Upper lobe of left lung (tissue), 6 donors: ENCODE measurements around the gene EYS. TPM values are rescaled to one million over a fixed set of nuclear protein-coding genes. Genes with fewer than 3 reads are reported as not detected.

Experiments used
- ATAC-seq, 2 donors: fragments of 200-7000 bp; cut with Tn5 transposase; one replicate each; pipeline ENCODE4 v1.9.1; 2022; ENCODE audit warnings: mild to moderate bottlenecking in 2 of 2, moderate library complexity in 2 of 2; ENCODE audit not compliant: low FRiP score in 2 of 2
- DNase-seq, 2 donors: peaks; one replicate each; pipeline ENCODE4 v3.0.0-alpha.2; 2019 to 2020
- H3K27ac ChIP-seq, 4 donors: fragments of 200-600 bp; sonication (generic); one replicate each; pipeline ENCODE4 v1.5.1; 2016 to 2019
- H3K27me3 ChIP-seq, 4 donors: fragments of 200-600 bp; sonication (generic); one replicate each; pipeline ENCODE4 v1.5.1; 2017 to 2019
- H3K36me3 ChIP-seq, 4 donors: fragments of 200-600 bp; sonication (generic); one replicate each; pipeline ENCODE4 v1.5.1; 2016 to 2019
- H3K4me1 ChIP-seq, 4 donors: fragments of 200-600 bp; sonication (generic); one replicate each; pipeline ENCODE4 v1.5.1; 2018 to 2019
- H3K4me3 ChIP-seq, 4 donors: fragments of 200-600 bp; sonication (generic); one replicate each; pipeline ENCODE4 v1.5.1; 2017 to 2019; ENCODE audit warnings: mild to moderate bottlenecking in 2 of 4, moderate library complexity in 1 of 4
- H3K9me3 ChIP-seq, 4 donors: fragments of 200-600 bp; sonication (generic); one replicate each; pipeline ENCODE4 v1.5.1; 2018 to 2019
- EP300 ChIP-seq, 4 donors: sonication (generic); formaldehyde crosslinking; IDR thresholded peaks; one replicate each; pipeline ENCODE4 v1.5.1; 2017; ENCODE audit warnings: antibody characterized with exemption in 4 of 4, control low read depth in 2 of 4
- POLR2A ChIP-seq, 4 donors: fragments of 450-650 bp; IDR thresholded peaks; one replicate each; pipeline ENCODE4 v1.5.1; 2016 to 2017; ENCODE audit warnings: antibody characterized with exemption in 4 of 4, mild to moderate bottlenecking in 2 of 4
- POLR2AphosphoS5 ChIP-seq, 2 donors: sonication (generic); formaldehyde crosslinking; IDR thresholded peaks; one replicate each; pipeline ENCODE4 v1.5.1; 2017; ENCODE audit warnings: antibody characterized with exemption in 2 of 2
- WGBS, 2 donors: methylation state at CpG; one replicate each; pipeline ENCODE4 v1.1.5; 2017 to 2018; 5-methylcytosine and 5-hydroxymethylcytosine counted together
- total RNA-seq, 6 donors: library from RNA; depleted of rRNA in 4 of 6; stranded (reverse); fragments of >200 nt in 4 of 6; gene quantifications; one replicate each; pipeline versions ENCODE4 v1.1.0 to v1.2.1, GENCODE V29; 2016 to 2021
- TF ChIP-seq, protein P1 (sequence below), 6 experiments: fragments of 450-650 bp in 4 of 6; fragments of 200-600 bp in 2 of 6; sonication (generic) in 2 of 6; IDR thresholded peaks; one replicate each; pipeline ENCODE4 v1.5.1; 2016 to 2019; ENCODE audit warnings: antibody characterized with exemption in 6 of 6
- donor health status: DM: no; HTN: no; CAD: no; lungs with moderate emphysema.
- donor health status: DM: no; HTN: yes; CAD: no; lungs with severe emphysema.

EYS gene
- total RNA-seq, 6 donors from 2014 or later: under 0.01 to 0.46 (median 0.28) TPM; not detected in 2

DNA sequence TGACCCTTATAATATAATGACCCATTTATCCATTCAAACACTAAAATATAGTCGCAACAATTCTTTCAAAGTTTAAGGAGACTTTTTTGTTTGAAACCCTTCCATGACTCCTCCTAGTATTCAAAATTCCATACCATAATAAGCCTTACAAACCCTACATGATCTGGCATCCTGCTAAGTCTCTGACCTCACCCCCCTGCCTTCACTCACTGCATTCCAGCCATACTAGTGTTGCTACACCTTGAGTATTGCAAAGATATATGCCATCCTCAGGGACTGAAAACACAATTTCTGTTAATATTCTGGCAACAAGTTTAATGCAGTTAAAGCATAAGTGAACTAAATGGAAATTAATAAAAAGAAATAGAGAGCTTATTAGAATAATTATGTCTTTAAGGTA lies 168.4 kb downstream of the EYS start:
- 79 to 91% methylated on average over 1 of the region's 1 CpG for WGBS, 2 donors
- no peak overlapping the region for H3K27ac ChIP-seq
- ATAC-seq (no peak), DNase-seq (no peak)
- no peaks in the 10 kb centered on the region for H3K9me3 ChIP-seq
- TF ChIP-seq POLR2A (IDR thresholded peaks at IDR 0.05): no peak
- no peak for TF ChIP-seq EP300 (IDR thresholded peaks at IDR 0.05)
- TF ChIP-seq, protein P1, sequence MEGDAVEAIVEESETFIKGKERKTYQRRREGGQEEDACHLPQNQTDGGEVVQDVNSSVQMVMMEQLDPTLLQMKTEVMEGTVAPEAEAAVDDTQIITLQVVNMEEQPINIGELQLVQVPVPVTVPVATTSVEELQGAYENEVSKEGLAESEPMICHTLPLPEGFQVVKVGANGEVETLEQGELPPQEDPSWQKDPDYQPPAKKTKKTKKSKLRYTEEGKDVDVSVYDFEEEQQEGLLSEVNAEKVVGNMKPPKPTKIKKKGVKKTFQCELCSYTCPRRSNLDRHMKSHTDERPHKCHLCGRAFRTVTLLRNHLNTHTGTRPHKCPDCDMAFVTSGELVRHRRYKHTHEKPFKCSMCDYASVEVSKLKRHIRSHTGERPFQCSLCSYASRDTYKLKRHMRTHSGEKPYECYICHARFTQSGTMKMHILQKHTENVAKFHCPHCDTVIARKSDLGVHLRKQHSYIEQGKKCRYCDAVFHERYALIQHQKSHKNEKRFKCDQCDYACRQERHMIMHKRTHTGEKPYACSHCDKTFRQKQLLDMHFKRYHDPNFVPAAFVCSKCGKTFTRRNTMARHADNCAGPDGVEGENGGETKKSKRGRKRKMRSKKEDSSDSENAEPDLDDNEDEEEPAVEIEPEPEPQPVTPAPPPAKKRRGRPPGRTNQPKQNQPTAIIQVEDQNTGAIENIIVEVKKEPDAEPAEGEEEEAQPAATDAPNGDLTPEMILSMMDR (IDR thresholded peaks at IDR 0.05): no peak
- TF ChIP-seq POLR2AphosphoS5 (IDR thresholded peaks at IDR 0.05): no peak
- no peaks in the 10 kb centered on the region for H3K27me3 ChIP-seq
- no peak overlapping the region for H3K4me3 ChIP-seq
- no peaks in the 10 kb centered on the region for H3K36me3 ChIP-seq
- no peaks in the 10 kb centered on the region for H3K4me1 ChIP-seq

DNA sequence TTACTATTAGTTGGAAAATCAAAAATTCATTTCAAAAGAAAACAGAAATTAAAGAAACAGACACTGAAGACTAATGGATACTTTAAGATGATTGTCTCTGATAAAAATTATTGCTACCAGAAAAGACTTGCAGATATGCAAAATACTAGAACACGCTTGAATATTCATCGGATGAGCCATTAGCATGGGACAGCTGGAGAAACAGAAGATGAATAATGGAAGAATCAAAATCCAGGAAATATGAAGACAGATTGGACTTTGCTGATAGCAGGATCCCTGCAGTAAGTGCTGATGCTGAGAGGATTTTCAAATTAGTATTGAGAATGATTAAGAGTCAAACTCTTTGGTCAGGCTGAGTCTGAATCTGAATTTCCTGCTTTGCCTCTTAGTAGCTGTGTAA lies 169.4 kb downstream of the EYS start:
- Histone ChIP-seq H3K27me3 (no peaks in the 10 kb centered on the region), H3K36me3 (no peaks in the 10 kb centered on the region), H3K4me3 (no peak overlapping the region), H3K4me1 (no peaks in the 10 kb centered on the region), H3K27ac (no peak overlapping the region), H3K9me3 (no peaks in the 10 kb centered on the region)
- DNase-seq (no peak), ATAC-seq (no peak)
- TF ChIP-seq POLR2AphosphoS5 (IDR thresholded peaks at IDR 0.05): no peak
- TF ChIP-seq POLR2A (IDR thresholded peaks at IDR 0.05): no peak
- TF ChIP-seq EP300 (IDR thresholded peaks at IDR 0.05): no peak
- TF ChIP-seq, protein P1 (IDR thresholded peaks at IDR 0.05): no peak
- WGBS, 2 donors: 96 to 98% methylated on average over 2 of the region's 2 CpGs

DNA sequence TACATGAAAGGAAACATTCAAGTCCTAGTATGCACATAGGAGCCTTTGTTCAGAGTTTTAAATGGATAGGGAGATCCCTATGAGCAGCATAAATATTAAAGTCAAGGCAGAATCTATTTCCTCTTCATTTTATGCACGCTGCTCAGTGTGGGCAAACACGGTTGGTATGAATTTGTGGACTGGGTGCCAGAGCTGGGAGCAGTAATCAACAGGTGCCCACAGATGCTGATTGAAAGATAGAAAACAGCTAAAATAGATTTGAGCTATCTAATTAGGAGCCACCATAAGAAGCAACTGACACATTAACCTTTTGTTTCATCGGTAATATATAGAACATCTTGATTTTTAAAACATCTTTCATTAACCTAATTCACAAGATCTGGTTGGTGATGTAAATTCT lies 175.5 kb downstream of the EYS start:
- Histone ChIP-seq H3K4me1 (no peaks in the 10 kb centered on the region), H3K4me3 (no peak overlapping the region), H3K27ac (no peak overlapping the region), H3K36me3 (no peaks in the 10 kb centered on the region), H3K27me3 (no peaks in the 10 kb centered on the region), H3K9me3 (no peaks in the 10 kb centered on the region)
- WGBS, 2 donors: 49 to 97% methylated on average over 3 of the region's 3 CpGs
- no peak for ATAC-seq
- no peak for DNase-seq
- TF ChIP-seq EP300 (IDR thresholded peaks at IDR 0.05) (no peak), POLR2AphosphoS5 (IDR thresholded peaks at IDR 0.05) (no peak), POLR2A (IDR thresholded peaks at IDR 0.05) (no peak)
- TF ChIP-seq, protein P1 (IDR thresholded peaks at IDR 0.05): no peak

DNA sequence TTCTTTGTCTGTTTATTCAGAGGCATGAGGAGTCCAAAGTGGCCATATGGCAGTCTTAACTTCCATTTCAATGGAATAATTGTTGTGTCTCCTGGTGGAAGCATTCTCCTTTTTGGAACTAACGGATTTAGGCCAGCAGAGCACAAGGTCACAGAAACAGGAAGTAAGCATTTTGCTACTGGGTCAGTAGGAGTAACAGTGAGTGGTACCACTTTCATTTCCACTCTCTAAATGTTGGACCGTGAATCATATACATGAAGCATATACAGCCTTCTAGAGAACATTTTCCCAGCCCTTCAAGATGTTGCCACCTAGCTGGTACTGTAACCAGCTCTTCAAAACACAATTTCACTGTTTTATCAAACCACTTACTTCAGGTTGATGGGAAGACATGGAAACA lies 182.8 kb downstream of the EYS start:
- DNase-seq: no peak
- no peak overlapping the region for H3K4me3 ChIP-seq
- WGBS, 2 donors: 81 to 89% methylated on average over 2 of the region's 2 CpGs
- H3K27ac ChIP-seq: no peak overlapping the region
- H3K27me3 ChIP-seq: no peaks in the 10 kb centered on the region
- H3K4me1 ChIP-seq: no peaks in the 10 kb centered on the region
- TF ChIP-seq POLR2A (IDR thresholded peaks at IDR 0.05): no peak
- TF ChIP-seq, protein P1 (IDR thresholded peaks at IDR 0.05): no peak
- TF ChIP-seq POLR2AphosphoS5 (IDR thresholded peaks at IDR 0.05): no peak
- TF ChIP-seq EP300 (IDR thresholded peaks at IDR 0.05): no peak
- ATAC-seq: no peak
- H3K9me3 ChIP-seq: no peaks in the 10 kb centered on the region
- H3K36me3 ChIP-seq: no peaks in the 10 kb centered on the region

DNA sequence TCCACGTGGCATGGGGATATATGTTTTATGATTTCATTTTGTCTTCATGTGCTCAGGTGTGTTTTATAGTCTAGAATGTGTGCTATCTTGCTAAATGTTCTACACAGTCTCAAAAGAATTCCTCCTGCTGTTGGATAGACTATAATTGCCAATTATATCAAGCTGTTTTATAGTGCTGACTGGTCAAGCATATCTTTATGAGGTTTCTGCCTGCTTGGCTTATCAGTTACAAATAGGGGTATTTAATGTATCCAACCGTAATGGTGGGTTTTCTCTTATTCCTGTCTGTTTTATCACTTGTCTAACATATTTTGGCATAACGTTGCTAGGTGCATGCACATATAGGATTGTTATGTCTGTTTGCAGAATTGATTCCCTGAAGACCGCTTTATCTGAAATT lies 201.3 kb downstream of the EYS start:
- DNase-seq: no peak
- no peaks in the 10 kb centered on the region for H3K36me3 ChIP-seq
- no peak overlapping the region for H3K27ac ChIP-seq
- ATAC-seq: no peak
- 77 to 85% methylated on average over 4 of the region's 4 CpGs for WGBS, 2 donors
- H3K27me3 ChIP-seq: no peaks in the 10 kb centered on the region
- H3K9me3 ChIP-seq: no peaks in the 10 kb centered on the region
- TF ChIP-seq POLR2AphosphoS5 (IDR thresholded peaks at IDR 0.05) (no peak), EP300 (IDR thresholded peaks at IDR 0.05) (no peak), POLR2A (IDR thresholded peaks at IDR 0.05) (no peak)
- TF ChIP-seq, protein P1 (IDR thresholded peaks at IDR 0.05): no peak
- H3K4me1 ChIP-seq: no peaks in the 10 kb centered on the region
- H3K4me3 ChIP-seq: no peak overlapping the region
